Muscle of arm (tissue), 12 donors: ENCODE data around the gene ENDOV. TPM values are rescaled to one million over a fixed set of nuclear protein-coding genes. Genes with fewer than 3 reads are reported as not detected.
"Not testable (repeated sequence)": the region's sequence is repeated elsewhere in the genome, so short reads cannot be mapped to it uniquely, and the experiment has no call there.

Source experiments
- DNase-seq: peaks from one replicate; pipeline ENCODE4 v3.0.0-alpha.2; 2013
- polyA plus RNA-seq, 12 donors: library from polyadenylated mRNA; unstranded; fragments of 120-200 nt; gene quantifications; one replicate each; pipeline ENCODE4 v1.2.1, GENCODE V29; 2013; ENCODE audit not compliant: insufficient read length in 12 of 12

ENDOV gene
- polyA plus RNA-seq, 12 donors, result 12.5 to 42.6 (median 18.2) TPM; not detected in 1

DNA sequence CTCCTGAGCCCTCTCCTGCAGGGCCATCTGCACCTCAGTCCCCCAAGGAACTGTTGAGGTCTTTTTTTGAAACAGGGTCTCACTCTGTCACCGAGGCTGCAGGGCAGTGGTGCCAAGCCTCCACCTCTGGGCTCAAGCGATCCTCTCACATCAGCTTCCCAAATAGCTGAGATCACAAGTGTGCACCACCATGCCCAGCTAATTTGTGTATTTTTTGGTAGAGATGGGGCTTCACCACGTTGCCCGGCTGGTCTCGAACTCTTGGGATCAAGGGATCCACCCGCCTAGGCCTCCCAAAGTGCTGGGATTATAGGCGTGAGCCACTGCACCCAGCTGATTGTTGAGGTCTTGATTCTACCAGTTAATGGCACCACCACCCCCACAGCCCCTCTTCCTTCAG lies 27.9 kb upstream of the ENDOV start:
- DNase-seq, result no peak

DNA sequence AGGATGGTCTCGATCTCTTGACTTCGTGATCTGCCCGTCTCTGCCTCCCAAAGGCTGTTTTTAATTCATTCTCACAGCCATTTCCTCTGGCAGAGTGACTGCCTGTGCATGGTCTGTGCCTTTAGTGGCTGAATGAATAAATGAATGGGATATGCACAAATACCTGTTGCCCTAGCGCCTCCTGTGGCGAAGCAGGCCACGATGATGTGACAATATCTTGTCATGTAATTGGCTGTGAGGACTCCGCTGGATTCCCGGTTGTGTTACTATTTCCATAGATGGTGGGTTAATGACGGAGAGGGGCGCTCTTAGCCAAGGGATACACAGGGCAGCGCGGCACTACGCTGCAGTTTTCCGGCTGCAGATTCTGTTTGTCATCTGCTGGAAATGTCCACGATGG lies 26.8 kb upstream of the ENDOV start:
- DNase-seq, result no peak

DNA sequence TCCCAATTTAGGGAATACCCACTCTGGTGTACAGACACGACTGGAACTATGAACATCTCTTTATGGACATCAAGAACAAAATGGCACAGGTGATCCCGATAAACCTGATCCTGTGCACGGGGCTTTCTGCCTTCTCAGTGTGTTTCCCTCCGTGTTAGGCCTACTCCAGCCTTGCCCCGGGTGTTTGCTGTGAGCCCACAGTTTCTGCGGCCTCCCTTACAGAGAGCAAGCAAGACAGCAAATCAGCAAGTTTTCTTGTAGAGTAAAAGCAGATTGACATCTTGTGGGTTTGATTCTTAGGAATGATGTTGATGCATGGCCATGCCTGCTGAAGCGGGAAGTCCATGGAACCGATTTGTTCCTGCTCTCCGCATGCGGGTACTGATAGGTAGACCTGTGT lies 26.4 kb upstream of the ENDOV start:
- no peak for DNase-seq

DNA sequence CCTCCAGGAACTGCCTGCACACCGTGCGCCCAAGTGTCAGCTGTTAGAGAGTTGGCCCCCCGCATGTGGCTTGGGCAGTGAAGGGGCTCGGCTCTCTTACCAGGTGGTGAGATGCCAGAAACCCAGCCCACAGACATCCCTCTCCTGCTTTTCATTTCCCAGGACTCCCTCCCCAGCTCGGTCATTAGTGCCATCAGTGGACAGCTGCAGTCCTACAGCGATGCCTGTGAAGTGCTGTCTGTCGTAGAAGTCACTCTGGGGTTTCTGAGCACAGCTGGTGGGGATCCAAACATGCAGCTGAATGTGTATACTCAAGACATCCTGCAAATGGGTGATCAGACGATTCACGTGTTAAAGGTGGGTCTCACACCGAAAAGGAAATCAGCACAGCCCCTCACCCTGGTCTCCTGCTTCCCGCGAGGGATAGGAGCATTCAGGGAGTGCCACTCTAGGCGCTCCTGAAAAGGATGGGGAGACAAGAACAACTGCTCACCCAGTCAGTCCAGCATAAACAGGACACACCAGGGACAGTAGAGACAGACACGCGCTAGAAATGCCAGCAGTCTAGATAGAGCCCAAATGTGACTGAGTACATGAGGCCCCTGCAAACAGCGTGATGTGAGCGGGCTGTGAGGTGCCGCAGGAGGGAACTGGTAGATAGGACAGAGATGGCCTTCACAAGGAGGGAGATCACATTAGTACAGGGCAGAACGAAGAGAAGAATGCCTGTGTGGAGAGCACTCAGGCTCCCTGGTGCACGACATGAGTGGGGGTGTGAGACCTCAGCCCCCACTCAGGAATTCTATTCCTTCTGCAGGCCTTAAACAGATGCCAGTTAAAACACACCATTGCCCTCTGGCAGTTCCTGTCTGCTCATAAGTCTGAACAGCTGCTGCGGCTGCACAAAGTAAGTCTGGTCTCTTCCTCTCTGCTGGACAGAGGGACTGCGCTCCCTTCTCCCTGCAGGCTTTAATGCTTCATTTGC lies 25.7 kb upstream of the ENDOV start:
- no peak for DNase-seq

DNA sequence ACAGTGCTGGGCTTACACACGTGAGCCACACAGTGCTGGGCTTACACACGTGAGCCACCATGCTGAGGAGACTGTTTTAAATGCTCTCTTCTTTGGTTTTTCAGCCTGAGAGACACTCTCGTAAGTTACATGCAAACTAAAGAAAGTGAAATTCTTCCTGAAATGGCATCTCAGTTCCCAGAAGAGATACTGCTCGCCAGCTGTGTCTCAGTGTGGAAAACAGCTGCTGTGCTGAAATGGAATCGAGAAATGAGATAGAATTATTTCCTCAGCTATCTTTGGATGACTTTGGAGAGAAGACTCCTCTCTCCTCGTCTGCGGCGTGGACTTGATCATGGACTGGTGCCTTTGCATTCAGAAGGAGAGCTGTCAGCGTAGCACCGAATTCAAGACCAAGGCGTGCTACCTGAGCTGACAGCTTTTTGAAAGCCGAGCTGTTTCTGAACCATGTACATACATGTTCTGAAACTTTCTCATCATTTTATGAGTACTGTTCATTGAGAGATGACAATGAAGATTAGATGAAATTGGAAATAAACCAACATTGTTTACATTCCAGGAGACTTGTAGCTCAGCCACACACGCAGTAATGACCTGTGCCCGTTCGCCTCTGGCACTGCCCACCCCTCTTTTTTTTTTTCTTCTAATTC lies 21.6 kb upstream of the ENDOV start:
- no peak for DNase-seq

DNA sequence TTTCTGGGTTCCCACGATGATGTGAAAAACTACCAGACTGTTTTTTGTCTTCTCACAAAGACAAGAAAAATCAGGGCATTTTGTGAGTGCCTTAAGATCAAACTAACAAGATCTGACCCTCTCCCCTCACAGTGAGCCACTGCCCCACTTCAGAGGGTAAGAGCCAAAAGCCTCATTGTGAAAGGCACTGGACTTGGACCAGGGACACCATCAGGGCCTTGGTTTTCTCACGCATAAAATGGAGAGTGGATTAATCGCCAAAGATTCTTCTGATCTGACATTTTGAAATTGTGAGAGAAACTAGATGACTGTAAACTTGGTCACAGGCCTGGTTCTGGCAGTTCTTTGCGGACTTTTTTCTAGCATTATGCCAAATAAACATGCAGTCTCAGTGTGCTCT lies 21.0 kb upstream of the ENDOV start:
- no peak for DNase-seq

DNA sequence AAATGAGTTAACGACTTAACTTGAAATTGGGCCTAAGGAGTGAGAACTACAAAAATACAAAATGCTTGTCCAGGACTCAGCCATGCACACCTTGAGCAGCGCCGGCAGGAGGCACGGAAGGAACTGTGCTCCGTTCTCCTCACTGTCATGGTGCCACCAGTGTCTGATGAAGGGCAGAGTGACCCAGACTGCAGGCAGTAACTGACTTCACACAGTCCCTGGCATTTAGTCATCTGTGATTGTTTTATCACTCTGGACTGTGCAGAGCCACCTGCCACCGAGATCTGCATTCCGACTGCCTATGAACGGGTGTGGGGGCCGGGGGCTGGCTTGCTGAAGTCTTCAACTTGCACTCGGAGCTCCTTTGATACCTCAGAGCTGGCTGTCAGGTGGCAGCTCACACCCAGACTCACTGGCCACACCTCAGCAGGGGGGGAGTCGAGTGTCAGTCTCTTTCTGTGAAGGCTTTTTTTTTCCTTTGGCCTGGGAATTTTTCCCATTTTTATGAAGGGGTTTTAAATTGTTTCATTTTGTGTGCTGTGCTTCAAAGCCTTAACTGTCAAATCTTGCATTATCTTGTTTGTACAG lies 20.2 kb upstream of the ENDOV start:
- no peak for DNase-seq

DNA sequence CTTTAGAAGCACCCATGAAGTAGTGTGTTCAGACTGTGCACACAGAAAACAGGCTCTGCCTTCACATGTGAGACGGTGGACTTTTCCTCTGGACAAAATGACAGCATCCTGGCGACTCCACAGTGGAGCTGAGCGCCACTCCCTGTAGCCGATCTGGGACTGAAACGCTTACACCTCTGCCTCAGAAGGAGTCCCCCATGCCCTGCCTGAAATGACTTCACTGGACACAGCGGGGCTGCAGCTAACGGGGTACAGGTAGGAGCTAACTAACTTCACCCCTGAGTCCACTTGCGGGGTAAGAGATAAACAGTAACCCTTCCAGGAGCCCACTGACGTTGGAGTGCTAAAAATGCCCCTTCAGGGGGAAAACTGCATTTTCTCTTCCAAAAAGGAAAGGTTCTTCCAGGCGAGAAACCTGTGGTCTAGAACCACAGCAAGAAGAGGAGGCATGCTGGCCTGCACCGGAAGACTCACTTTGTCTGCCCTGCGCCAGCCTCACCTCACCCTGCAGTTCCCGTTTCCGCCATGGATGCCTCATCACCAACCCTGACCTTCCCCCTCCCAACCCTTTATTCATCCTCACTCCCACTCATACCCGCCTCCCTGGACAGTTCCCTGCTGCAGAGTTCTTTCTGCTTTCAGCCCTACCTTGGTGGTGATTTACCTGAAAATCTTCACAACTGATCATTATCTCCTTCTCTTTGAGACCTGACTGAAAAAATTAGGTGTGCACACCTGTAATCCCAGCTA lies 19.4 kb upstream of the ENDOV start:
- no peak for DNase-seq

DNA sequence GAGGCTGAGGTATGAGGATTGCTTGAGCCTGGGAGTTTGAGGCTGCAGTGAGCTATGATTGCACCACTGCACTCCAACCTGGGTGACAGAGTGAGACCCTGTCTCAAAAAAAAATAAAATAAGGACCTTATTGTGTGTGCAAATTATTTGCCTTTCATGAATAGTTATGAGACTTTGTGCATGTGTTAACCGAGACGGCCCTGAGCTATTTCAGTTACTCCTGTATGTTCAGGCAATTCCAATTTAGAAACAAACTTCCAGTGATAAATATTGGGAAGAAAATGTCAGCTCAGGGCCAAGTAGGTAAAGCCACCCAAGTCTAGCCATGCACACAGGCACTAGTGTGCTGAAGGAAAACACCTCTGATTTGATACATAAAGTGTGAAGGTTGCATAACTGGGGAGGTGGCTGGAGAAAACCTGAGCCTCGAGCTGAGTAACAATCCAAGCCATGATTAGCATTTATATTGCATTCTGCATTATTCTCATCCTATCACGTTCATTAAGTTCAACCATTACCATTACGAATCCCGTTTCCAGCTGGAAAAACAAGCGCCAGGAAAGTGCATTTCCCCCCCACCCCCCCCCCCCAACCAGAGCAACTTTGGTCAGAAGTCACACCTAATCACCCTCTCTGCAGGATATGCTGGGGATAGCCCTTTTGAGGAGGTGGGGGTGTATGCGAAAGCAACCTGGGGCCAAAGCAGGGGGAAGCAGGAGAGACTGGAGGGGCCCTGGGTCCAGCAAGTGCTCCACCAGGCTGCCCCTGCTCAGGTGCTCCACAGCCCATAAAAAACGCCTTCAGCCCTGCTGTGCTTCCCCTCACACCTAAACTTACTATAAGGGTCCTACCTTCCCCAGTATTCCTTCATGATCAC lies 18.6 kb upstream of the ENDOV start:
- no peak for DNase-seq

DNA sequence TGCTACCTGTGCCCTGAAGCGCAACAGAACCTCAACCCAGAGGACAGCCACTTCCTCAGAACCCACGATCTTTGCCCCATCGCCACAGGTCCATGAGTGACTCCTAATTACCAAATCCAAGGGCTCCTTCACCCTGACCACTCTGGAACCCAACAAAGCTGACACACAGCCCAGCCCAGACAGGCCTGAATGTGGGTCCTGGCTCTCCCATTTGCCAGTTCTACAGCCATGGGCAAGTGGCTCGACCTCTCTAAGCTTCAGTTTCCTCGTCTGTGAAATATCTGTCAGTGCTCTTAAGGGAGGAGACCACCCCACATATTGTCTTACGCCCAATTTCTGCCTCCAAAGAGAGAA lies 18.0 kb upstream of the ENDOV start:
- no peak for DNase-seq

DNA sequence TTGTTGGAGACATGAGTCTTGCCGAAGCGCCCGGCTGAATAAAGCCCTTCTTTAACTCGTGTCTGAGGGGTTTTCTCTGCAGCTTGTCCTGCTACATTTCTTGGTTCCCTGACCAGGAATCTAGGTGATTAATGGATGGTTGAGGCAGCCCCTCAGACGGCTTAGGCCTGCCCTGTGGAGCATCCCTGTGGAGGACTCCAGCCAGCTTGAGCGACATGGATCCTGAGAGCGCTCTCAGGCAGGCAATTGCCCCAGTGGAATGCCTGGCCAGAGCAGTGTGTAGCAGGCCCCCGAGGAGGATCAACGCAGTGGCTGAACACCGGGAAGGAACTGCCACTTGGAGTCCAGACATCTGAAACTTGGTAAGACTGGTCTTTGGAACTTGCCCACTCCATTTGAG lies 17.3 kb upstream of the ENDOV start:
- no peak for DNase-seq

DNA sequence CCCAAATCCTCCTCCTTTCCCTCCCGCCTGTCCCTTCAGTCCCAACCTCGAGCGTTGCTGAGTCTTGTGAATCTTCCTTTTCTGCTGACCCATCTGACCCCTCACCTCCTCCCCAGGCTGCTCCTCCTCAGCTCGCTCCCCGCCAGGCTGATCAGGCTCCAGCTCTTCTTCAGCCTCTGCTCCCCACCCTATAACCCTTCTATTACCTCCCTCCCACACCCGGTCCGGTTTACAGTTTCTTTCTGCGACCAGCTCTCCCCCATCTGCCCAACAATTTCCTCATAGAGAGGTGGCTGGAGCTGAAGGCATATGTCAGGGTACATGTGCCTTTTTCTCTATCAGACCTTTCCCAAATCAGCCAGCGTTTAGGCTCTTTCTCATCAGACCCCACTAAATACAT lies 13.9 kb upstream of the ENDOV start:
- DNase-seq, result not testable (repeated sequence)

DNA sequence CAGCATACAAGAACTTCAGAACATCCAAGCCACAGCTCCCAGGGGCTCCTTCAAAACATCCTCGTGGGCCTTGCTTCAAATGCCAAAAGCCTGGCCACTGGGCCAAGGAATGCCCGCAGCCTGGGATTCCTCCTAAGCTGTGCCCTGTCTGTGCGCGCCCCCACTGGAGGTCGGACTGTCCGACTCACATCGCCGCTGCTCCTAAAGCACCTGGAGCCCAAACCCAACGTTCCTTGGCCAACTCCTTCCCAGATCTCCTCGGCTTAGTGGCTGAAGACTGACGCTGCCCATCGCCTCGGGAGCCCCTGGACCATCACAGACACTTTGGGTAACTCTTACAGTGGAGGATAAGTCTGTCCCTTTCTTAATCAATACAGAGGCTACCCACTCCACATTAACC lies 12.9 kb upstream of the ENDOV start:
- DNase-seq, result not testable (repeated sequence)

DNA sequence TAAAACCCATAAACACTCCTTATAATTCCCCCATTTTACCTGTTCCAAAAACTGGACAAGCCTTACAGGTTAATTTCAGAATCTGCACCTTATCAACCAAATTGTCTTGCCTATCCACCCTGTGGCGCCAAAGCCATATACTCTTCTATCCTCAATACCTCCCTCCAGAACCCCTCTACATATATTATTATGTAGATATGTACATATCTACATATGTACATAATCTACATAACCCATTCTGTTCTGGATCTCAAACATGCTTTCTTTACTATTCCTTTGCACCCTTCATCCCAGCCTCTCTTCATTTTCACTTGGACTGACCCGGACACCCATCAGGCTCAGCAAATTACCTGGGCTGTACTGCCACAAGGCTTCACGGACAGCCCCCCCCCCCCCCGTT lies 12.0 kb upstream of the ENDOV start:
- DNase-seq, result no peak

DNA sequence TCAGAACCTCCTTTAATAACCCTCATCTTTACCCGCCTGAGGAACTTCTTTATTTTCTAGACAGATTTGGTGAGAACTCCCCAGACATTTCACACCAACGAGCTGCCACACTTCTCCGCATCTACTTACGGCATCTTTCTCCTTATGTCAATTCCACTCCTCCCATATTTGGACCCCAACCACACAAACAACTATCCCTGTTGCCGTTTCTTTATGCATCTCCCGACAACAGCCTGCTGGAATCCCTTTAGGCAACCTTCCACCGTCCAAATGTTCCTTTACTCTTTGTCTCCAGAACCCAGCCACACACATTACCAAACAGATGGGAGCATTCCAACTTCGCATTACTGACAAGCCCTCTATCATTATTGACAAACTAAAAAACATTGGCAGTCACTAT lies 8.8 kb upstream of the ENDOV start:
- no peak for DNase-seq

DNA sequence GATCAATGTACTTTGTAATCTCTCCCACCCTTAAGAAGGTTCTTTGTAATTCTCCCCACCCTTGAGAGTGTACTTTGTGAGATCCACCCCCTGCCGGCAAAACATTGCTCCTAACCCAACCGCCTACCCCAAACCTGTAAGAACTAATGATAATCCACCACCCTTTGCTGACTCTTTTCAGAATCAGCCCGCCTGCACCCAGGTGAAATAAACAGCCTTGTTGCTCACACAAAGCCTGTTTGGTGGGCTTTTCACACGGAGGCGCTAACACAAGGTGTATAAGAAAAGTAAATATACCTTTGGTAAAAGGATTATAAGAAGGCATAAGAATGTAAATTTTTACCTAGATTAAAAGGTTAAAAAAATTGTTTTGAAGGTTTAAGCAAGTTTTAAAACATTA lies 7.0 kb upstream of the ENDOV start:
- DNase-seq, result not testable (repeated sequence)

DNA sequence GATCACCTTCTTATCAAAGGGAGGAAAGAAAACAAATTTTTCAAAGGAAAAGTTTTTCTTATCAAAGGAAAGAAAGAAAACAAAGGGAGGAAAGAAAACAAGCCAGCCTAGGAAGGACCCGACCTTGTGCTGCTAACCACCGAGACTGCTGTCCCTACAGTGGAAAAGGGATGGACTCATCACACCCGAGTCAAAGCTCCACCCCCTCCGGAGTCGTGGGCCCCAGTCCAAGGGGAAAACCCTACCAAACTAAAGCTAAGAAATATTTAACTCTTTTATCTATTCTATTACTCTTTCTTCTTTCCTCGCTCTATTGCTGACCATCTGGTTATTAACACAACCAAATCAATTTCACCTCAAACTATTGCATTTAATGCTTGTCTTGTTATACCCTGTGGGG lies 6.1 kb upstream of the ENDOV start:
- no peak for DNase-seq

DNA sequence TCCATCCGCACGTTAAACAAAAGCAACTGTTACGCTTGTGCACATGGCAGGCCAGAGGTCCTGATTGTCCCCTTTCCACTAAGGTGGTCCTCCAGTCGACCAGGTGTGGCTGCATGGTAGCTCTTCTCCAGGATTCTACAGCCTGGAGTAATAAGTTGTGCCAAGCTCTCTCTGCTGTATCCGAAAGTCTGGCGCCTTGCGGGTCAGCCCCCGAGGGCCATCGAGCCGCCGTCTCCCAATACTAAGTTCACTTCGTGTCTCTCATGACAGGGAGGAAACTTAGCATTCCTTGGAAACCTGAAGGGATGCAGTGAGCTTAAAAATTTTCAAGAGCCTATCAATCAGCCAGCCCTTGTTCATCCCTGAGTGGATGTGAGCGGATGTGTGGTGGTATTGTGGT lies 5.3 kb upstream of the ENDOV start:
- no peak for DNase-seq

DNA sequence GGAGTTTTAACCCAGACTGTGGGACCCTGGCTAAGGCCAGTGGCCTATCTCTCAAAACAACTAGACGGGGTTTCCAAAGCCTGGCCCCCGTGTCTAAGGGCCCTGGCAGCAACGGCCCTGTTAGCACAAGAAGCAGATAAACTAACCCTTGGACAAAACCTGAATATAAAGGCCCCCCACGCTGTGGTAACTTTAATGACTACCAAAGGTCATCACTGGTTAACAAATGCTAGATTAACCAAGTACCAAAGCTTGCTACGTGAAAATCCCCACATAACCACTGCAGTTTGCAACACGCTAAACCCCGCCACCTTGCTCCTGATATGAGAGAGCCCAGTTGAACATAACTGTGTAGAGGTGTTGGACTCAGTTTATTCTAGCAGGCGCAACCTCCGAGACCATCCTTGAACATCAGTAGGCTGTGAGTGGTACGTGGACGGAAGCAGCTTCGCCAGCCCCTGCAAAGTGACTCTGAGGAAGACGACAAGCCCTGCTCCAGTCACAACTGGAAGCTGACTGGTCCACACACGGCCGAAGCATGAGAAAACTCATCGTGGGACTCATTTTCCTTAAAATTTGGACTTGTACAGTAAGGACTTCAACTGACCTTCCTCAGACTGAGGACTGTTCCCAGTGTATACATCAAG lies 4.4 kb upstream of the ENDOV start:
- DNase-seq, result not testable (repeated sequence)

DNA sequence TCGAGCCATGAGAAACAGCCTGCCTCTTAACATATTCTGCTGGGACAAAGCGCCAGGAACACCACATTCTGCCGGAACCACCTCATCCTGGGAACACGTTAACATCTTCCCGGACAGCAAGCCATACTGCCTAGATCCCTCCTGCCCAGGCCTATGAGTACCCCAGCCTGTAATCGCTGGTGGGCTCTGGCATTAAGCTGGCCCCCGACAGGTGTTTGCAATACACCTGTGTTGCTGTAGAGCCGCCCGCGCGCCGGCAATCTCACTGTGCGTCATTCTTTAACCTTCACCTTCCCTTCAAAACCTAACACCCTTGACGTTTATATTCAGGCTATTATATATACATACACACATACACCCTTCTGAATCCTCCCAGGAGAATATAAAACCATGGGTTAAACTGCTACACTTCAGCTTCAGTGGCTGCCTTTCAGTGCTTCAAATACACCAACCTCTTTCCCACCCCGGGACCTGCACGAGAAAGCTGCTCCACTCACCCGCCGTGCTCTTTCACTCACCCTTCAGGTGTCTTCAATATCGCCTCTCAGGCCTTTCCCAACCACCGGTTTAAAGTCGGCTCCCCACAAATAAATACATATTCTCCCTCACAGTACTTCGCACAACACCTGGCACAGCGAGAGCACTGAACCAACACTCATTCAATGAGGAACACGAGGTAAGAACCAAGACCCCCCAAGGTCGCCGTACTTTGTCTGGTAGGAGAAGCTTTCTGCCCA lies 1.0 kb upstream of the ENDOV start:
- DNase-seq, result no peak
